ENCODE measurements around the gene KIF13A. TPM values are rescaled to one million over a fixed set of nuclear protein-coding genes. Genes with fewer than 3 reads are reported as not detected.

The KIF13A gene
- total RNA-seq, 3 donors from 2014 or later: 45.6 to 85.9 (median 46.9) TPM

DNA sequence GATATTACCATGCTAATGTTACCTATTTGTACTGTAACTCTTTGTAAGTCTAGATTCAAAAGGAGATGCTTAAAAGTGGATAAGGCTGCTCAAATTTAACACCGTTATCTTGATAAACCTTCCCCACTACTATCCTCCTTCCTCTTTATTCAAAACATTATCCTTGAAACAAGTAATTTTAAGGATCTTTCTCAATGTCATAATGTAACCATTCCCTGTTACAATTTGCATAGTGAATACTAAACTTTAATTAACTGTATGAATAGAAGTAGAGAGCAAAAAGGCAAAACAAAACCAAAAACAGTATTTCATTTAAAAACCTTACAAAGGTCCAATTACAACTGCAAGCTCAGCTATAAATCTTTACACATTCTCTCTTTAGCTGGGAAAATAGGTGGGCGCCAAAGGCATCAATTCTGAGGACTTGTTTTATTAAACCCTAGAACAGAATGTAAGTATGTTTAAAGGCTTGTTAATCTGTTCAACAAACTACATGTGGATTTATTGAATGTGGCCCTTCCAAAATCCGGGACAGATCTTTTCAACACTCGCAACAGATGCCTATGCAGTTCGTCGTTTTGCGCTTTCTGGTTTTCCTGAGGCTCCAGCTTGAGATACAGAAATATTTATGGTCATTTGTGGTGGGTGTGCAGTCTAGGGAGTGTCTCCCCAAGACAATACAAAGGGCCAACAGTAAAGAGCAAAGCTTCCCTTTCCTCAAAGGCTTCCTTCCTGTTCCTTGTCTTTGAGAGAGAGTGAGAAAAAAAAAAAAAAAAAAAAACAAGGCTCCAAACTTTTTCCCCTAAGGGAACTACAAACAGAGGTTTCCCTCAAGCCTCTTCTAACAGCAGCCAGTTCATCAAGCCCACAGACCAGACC lies 15.1 kb downstream of the KIF13A start:
- intact Hi-C loops (cut with DNase I, micrococcal nuclease): no loop called here
- H3K4me3 ChIP-seq: no peak overlapping the region

DNA sequence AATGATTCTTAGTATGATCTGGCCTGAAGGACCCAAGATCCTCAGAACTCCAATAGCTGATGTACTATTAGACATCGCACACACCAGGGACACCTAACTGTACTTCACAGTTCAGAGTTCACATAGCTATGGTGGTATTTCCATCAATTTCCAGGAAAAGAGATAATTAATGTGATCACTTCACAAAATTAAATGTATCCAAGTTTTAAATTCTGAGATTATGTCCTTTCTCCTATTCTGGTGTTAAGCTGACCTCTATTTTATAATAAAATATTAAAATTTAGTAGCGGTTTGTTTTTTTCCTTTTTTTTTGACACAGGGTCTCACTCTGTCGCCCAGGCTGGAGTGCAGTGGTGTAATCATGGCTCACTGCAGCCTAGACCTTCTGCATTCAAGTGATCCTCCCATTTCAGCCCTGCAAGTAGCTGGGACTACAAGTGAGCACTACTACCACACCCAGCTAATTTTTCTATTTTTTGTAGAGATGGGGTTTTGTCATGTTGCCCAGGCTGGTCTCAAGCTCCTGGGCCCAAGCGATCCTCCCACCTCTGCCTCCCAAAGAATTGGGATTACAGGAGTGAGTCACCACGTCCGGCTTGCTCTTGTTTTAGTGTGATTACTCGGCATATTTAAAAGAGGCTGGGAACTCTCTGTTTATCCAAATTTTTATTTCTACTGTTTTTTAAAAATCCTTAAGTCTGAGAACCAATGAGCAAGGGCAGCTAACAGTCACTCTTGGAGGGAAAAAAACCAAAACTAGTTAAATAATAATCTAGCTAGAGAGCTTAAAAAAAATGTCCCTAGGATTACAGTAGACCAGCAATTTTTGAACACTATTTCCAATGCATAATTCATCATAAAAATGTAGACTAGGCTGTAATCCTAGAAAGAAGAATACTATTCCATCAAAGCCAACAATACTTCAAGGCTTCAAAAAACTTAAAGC lies 16.0 kb downstream of the KIF13A start:
- Histone ChIP-seq H3K36me3 (ENCODE audit: low read depth) (no peaks in the 10 kb centered on the region), H3K9me3 (no peaks in the 10 kb centered on the region), H3K4me1 (ENCODE audit: low read depth) (peaks cover 6% of the 10 kb centered on the region), H3K4me3 (no peak overlapping the region)
- peak; percentile 35 for ATAC-seq
- intact Hi-C loops (cut with DNase I, micrococcal nuclease): no loop called here
- no peak for DNase-seq
- TF ChIP-seq, protein P1, sequence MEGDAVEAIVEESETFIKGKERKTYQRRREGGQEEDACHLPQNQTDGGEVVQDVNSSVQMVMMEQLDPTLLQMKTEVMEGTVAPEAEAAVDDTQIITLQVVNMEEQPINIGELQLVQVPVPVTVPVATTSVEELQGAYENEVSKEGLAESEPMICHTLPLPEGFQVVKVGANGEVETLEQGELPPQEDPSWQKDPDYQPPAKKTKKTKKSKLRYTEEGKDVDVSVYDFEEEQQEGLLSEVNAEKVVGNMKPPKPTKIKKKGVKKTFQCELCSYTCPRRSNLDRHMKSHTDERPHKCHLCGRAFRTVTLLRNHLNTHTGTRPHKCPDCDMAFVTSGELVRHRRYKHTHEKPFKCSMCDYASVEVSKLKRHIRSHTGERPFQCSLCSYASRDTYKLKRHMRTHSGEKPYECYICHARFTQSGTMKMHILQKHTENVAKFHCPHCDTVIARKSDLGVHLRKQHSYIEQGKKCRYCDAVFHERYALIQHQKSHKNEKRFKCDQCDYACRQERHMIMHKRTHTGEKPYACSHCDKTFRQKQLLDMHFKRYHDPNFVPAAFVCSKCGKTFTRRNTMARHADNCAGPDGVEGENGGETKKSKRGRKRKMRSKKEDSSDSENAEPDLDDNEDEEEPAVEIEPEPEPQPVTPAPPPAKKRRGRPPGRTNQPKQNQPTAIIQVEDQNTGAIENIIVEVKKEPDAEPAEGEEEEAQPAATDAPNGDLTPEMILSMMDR (IDR thresholded peaks at IDR 0.05): no peak

More for the DNA sequence above, 15.1 kb downstream of the KIF13A start:
- no peaks in the 10 kb centered on the region for H3K36me3 ChIP-seq (ENCODE audit: low read depth)
- ATAC-seq (peak; percentile 74), DNase-seq (no peak)
- H3K4me1 ChIP-seq (ENCODE audit: low read depth): peaks cover 6% of the 10 kb centered on the region
- TF ChIP-seq, protein P1 (IDR thresholded peaks at IDR 0.05): no peak
- H3K9me3 ChIP-seq: no peaks in the 10 kb centered on the region

DNA sequence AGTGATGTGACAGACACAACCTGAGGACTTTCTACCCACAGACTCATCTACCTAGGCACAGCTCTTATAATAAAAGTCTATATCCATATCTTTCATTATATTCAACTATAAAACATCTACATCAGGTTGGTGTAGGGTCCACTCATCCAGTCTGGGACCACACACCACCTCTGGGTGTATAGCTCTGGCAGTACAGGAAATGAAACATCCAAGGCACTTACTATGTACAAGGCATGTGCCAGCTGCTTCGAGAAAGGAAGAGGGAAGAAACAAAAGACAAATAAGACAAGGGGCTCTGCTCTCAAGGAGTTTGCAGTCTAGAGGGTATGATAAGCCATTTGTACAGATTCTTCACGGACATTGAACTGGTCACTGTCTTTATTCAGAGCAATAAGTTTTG lies 18.6 kb downstream of the KIF13A start:
- ATAC-seq (no peak), DNase-seq (no peak)
- intact Hi-C loops (cut with DNase I, micrococcal nuclease): no loop called here
- H3K4me1 ChIP-seq (ENCODE audit: low read depth): peaks cover 6% of the 10 kb centered on the region
- no peak overlapping the region for H3K4me3 ChIP-seq
- no peaks in the 10 kb centered on the region for H3K9me3 ChIP-seq
- TF ChIP-seq, protein P1 (IDR thresholded peaks at IDR 0.05): no peak
- no peaks in the 10 kb centered on the region for H3K36me3 ChIP-seq (ENCODE audit: low read depth)

DNA sequence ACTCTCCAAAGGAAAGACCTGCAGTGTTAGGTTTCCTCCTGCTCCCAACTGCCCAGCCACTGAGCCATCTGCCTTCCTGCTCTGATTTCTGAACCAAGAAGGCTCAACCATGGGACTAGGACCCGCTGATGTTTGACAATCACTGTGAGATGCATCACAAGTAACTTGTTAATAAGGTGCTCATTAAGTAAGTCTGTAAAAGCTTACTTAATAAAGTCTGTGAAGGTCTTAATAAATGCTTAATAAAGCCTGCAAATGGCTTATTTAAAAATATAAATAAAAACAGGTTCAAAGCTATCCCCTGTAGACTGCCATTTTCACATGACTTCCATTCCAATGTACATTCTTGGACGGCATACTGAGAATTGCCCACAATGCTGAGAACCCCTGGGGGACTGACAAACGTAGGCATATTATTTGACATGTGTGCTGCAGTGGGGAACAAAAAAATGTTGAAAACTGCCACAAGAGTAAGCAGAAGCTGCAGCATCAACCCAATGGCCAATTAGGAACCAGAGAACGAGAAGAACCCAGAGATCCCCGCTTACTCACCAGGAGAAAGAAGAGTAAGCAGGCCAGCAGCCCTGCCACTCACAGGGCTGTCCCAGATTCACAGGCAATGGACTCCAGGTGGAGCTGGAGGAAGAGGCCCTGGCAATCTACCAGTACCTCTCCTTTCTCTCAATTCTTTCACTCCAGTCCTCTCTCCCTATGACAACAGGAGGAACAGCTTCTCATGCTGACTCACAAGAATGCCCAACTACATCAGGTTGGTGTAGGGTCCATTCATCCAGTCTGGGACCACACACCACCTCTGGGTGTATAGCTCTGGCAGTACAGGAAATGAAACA lies 19.5 kb downstream of the KIF13A start:
- no peak overlapping the region for H3K4me3 ChIP-seq
- no peaks in the 10 kb centered on the region for H3K9me3 ChIP-seq
- ATAC-seq (no peak), DNase-seq (no peak)
- no peaks in the 10 kb centered on the region for H3K36me3 ChIP-seq (ENCODE audit: low read depth)
- TF ChIP-seq, protein P1 (IDR thresholded peaks at IDR 0.05): no peak
- intact Hi-C loops (cut with DNase I, micrococcal nuclease): no loop called here
- H3K4me1 ChIP-seq (ENCODE audit: low read depth): peaks cover 6% of the 10 kb centered on the region

DNA sequence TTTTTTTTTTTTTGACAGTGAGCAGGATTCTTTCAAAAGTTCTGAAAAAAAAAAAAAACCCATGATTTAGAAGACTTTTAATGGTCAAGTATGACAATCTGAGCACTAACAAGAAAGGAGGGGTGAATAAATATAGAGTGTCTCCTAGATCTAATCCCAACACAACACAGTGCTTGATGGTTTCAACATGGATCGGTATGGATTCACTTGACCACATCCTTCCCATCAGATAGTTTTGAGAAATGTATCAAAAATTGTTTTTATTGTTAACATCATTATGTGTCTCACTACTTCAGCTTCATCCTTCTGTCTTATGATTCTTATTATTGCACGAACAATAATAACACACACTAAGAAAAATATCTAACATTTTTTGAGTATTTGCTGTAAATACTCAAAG lies 21.0 kb downstream of the KIF13A start:
- ATAC-seq (no peak), DNase-seq (no peak)
- intact Hi-C loops (cut with DNase I, micrococcal nuclease): no loop called here
- H3K9me3 ChIP-seq: no peaks in the 10 kb centered on the region
- H3K4me1 ChIP-seq (ENCODE audit: low read depth): no peaks in the 10 kb centered on the region
- TF ChIP-seq, protein P1 (IDR thresholded peaks at IDR 0.05): no peak
- no peak overlapping the region for H3K4me3 ChIP-seq
- H3K36me3 ChIP-seq (ENCODE audit: low read depth): no peaks in the 10 kb centered on the region
